Ovary (tissue), 3 donors: ENCODE data around the gene CHST6.

Source experiments
- CTCF ChIP-seq, 3 donors: fragments of 450-650 bp in 2 of 3; fragments of 200-600 bp in 1 of 3; IDR thresholded peaks; one replicate each; pipeline versions ENCODE4 v1.5.1 to v1.8.0; 2016 to 2022; ENCODE audit warnings: antibody characterized with exemption in 3 of 3, mild to moderate bottlenecking in 1 of 3
- EP300 ChIP-seq: sonication (generic); formaldehyde crosslinking; IDR thresholded peaks from one replicate; pipeline ENCODE4 v1.6.1; 2017; ENCODE audit warnings: antibody characterized with exemption
- POLR2A ChIP-seq: fragments of 450-650 bp; IDR thresholded peaks from one replicate; pipeline ENCODE4 v1.6.1; 2017; ENCODE audit warnings: antibody characterized with exemption, mild to moderate bottlenecking, moderate library complexity
- donor health status: DM: no; HTN: no; CAD: no.

GRCh38 chr16:75464122-75464918, 30.9 kb downstream of the CHST6 start, which contains the start of gene TMEM170A:
- TF ChIP-seq POLR2A (peak; percentile 94), EP300 (peak; percentile 8), CTCF (IDR thresholded peaks at IDR 0.05) (peak; percentile 100)
